Measurements from ENCODE around the gene IL3RA.
"Not testable (repeated sequence)": the region's sequence is repeated elsewhere in the genome, so short reads cannot be mapped to it uniquely, and the experiment has no call there.

DNA sequence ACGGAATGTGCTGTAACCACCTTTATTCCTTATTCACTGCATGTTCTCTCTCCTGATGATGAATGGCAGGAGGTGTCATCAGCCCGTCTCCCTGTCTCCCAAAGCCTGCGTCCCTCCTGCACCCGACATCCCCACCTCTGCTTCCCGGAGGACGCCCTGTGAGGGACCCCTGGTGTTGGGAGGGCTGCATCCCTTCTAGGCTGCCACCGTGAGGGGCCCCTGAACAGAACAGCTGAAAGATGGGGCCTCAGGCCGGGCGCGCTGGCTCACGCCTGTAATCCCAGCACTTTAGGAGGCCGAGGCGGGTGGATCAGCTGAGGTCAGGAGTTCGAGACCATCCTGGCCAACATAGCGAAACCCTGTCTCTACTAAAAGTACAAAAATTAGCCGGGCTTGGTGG is 89.7 kb downstream of the IL3RA start:
- TF ChIP-seq, protein P1, sequence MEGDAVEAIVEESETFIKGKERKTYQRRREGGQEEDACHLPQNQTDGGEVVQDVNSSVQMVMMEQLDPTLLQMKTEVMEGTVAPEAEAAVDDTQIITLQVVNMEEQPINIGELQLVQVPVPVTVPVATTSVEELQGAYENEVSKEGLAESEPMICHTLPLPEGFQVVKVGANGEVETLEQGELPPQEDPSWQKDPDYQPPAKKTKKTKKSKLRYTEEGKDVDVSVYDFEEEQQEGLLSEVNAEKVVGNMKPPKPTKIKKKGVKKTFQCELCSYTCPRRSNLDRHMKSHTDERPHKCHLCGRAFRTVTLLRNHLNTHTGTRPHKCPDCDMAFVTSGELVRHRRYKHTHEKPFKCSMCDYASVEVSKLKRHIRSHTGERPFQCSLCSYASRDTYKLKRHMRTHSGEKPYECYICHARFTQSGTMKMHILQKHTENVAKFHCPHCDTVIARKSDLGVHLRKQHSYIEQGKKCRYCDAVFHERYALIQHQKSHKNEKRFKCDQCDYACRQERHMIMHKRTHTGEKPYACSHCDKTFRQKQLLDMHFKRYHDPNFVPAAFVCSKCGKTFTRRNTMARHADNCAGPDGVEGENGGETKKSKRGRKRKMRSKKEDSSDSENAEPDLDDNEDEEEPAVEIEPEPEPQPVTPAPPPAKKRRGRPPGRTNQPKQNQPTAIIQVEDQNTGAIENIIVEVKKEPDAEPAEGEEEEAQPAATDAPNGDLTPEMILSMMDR (optimal IDR thresholded peaks at IDR 0.05 in 1 of 3, IDR thresholded peaks at IDR 0.05 in 1 of 3, conservative IDR thresholded peaks at IDR 0.05 in 1 of 3; ENCODE audit: extremely low read depth in 1 of 3, insufficient read depth in 2 of 3, low read length in 3 of 3) = not testable (repeated sequence)
- not testable (repeated sequence) for TF ChIP-seq EZH2 (IDR thresholded peaks at IDR 0.05; ENCODE audit: low read length)
